ENCODE results near the gene PADI3.
"Not testable (repeated sequence)": the region's sequence is repeated elsewhere in the genome, so short reads cannot be mapped to it uniquely, and the experiment has no call there.

The PADI3 gene

GRCh38 chr1:17232759-17233661 is 15.9 kb upstream of the PADI3 start:
- Histone ChIP-seq H3K27ac (ENCODE audit: low read length) (no peak overlapping the region), H3K27me3 (ENCODE audit: low read depth, low read length) (no peaks in the 10 kb centered on the region), H3K36me3 (ENCODE audit: control insufficient read depth in 1 of 2, insufficient read depth in 2 of 2, low read length in 2 of 2) (no peaks in the 10 kb centered on the region), H3K9me3 (ENCODE audit: control insufficient read depth in 1 of 2, low read length in 2 of 2) (no peaks in the 10 kb centered on the region), H3K4me3 (ENCODE audit: low read depth in 1 of 2, low read length in 2 of 2) (no peak overlapping the region), H3K4me1 (ENCODE audit: control insufficient read depth in 1 of 2, insufficient read depth in 2 of 2, low read length in 2 of 2) (no peaks in the 10 kb centered on the region)

DNA sequence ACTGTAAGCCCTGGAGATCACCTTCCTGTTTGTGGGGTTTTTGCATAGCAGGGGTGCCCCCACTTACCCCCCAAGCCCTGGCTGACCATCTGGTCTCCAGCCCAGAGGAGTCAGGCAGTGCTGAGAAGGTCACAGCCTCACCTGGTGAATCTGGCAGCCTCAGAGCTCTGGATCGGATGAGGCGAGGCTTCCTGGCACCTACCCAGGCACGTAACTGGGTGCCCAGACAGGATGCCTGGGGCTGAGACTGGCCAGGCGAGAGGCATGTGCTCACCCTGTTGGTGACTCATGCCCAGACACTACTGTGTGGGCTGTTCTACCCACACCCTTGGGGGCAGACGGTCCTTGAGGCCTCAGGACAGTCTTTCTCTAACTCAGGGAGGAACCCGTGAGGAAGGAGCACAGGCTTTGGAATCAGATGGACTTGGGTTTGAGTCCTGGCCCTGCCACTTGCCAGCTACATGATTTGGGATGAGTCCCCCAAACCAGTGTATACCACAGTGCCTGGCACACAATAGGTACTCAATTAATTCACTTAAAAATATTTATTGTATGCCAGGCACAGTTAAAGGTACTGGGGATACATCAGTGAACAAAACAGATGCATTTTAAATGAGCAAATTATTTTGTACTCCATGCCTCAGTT is 15.1 kb upstream of the PADI3 start:
- Histone ChIP-seq H3K9me3 (ENCODE audit: control insufficient read depth in 1 of 2, low read length in 2 of 2) (no peaks in the 10 kb centered on the region), H3K27me3 (ENCODE audit: low read depth, low read length) (no peaks in the 10 kb centered on the region), H3K4me3 (ENCODE audit: low read depth in 1 of 2, low read length in 2 of 2) (no peak overlapping the region), H3K36me3 (ENCODE audit: control insufficient read depth in 1 of 2, insufficient read depth in 2 of 2, low read length in 2 of 2) (no peaks in the 10 kb centered on the region), H3K4me1 (ENCODE audit: control insufficient read depth in 1 of 2, insufficient read depth in 2 of 2, low read length in 2 of 2) (no peaks in the 10 kb centered on the region), H3K27ac (ENCODE audit: low read length) (no peak overlapping the region)

- no peaks in the 10 kb centered on the region for H3K9me3 ChIP-seq (ENCODE audit: control insufficient read depth in 1 of 2, low read length in 2 of 2)
- H3K27ac ChIP-seq (ENCODE audit: low read length), result no peak overlapping the region
- H3K4me1 ChIP-seq (ENCODE audit: control insufficient read depth in 1 of 2, insufficient read depth in 2 of 2, low read length in 2 of 2), result no peaks in the 10 kb centered on the region
- no peak overlapping the region for H3K4me3 ChIP-seq (ENCODE audit: low read depth in 1 of 2, low read length in 2 of 2)
- H3K27me3 ChIP-seq (ENCODE audit: low read depth, low read length), result no peaks in the 10 kb centered on the region
- no peaks in the 10 kb centered on the region for H3K36me3 ChIP-seq (ENCODE audit: control insufficient read depth in 1 of 2, insufficient read depth in 2 of 2, low read length in 2 of 2)
Measured at GRCh38 chr1:17234405-17234804, 14.5 kb upstream of the PADI3 start.

DNA sequence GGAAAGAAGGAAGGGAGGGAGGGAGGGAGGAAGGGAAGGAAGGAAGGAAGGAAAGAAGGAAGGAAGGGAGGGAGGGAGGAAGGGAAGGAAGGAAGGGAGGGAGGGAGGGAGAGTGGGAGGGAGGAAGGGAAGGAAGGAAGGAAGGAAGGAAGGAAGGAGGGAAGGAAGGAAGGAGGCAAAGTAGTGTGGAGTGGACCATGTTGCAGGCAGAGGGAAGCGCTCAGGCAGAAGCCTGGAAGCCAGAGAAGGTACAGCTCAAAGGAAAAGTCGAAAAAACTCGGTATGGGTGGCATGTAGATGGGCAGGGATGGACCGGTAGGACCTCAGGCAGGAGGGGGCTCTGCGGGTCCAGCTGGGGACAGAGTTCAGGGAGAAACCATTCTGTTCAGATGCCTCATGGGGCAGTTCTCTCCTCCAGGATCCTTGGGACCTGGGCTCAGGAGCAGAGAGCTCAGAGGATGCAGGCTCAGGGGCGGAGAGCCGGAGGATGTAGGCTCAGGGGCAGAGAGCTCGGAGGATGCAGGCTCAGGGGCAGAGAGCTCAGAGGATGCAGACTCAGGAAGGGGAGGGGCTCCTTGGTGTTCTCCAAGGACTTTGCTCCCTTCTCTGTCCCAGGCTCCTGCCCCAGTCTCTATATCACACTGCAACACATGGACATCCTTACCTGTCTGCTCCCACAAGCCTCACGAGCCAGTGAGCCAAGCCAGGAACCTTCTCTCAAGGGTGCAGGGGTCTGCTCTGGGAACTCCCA is 13.6 kb upstream of the PADI3 start:
- H3K27me3 ChIP-seq (ENCODE audit: low read depth, low read length), result no peaks in the 10 kb centered on the region
- no peaks in the 10 kb centered on the region for H3K4me1 ChIP-seq (ENCODE audit: control insufficient read depth in 1 of 2, insufficient read depth in 2 of 2, low read length in 2 of 2)
- H3K4me3 ChIP-seq (ENCODE audit: low read depth in 1 of 2, low read length in 2 of 2), result no peak overlapping the region
- no peaks in the 10 kb centered on the region for H3K9me3 ChIP-seq (ENCODE audit: control insufficient read depth in 1 of 2, low read length in 2 of 2)
- H3K36me3 ChIP-seq (ENCODE audit: control insufficient read depth in 1 of 2, insufficient read depth in 2 of 2, low read length in 2 of 2), result no peaks in the 10 kb centered on the region
- H3K27ac ChIP-seq (ENCODE audit: low read length), result no peak overlapping the region

- Histone ChIP-seq H3K9me3 (ENCODE audit: control insufficient read depth in 1 of 2, low read length in 2 of 2) (no peaks in the 10 kb centered on the region), H3K4me3 (ENCODE audit: low read depth in 1 of 2, low read length in 2 of 2) (no peak overlapping the region), H3K36me3 (ENCODE audit: control insufficient read depth in 1 of 2, insufficient read depth in 2 of 2, low read length in 2 of 2) (no peaks in the 10 kb centered on the region), H3K27me3 (ENCODE audit: low read depth, low read length) (no peaks in the 10 kb centered on the region), H3K4me1 (ENCODE audit: control insufficient read depth in 1 of 2, insufficient read depth in 2 of 2, low read length in 2 of 2) (no peaks in the 10 kb centered on the region), H3K27ac (ENCODE audit: low read length) (no peak overlapping the region)
Measured at GRCh38 chr1:17236779-17237560, 11.9 kb upstream of the PADI3 start.

GRCh38 chr1:17237561-17237903 is 11.4 kb upstream of the PADI3 start:
- H3K36me3 ChIP-seq (ENCODE audit: control insufficient read depth in 1 of 2, insufficient read depth in 2 of 2, low read length in 2 of 2), result no peaks in the 10 kb centered on the region
- no peak overlapping the region for H3K27ac ChIP-seq (ENCODE audit: low read length)
- no peaks in the 10 kb centered on the region for H3K27me3 ChIP-seq (ENCODE audit: low read depth, low read length)
- H3K4me3 ChIP-seq (ENCODE audit: low read depth in 1 of 2, low read length in 2 of 2), result no peak overlapping the region
- no peaks in the 10 kb centered on the region for H3K4me1 ChIP-seq (ENCODE audit: control insufficient read depth in 1 of 2, insufficient read depth in 2 of 2, low read length in 2 of 2)
- H3K9me3 ChIP-seq (ENCODE audit: control insufficient read depth in 1 of 2, low read length in 2 of 2), result no peaks in the 10 kb centered on the region

DNA sequence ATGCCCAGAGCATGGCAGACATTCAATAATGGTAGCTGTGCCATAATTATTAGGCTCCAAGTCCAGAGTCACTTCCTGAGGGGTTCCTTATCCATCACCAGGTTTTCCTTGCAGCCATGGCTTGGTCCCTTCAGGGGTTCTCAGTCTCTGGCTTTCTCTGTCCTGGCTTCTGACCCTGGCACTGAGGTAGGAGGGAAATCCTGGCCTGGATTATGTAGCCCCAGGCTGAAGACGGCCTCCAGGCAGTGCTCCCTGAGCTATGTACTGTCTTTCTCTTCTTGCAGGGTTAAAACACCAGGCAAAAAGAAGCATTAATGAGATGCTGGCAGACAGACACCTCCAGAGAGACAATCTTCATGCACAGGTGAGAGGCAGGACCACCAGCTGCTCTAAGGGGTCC is 9.5 kb upstream of the PADI3 start:
- Histone ChIP-seq H3K27ac (ENCODE audit: low read length) (no peak overlapping the region), H3K27me3 (ENCODE audit: low read depth, low read length) (no peaks in the 10 kb centered on the region), H3K36me3 (ENCODE audit: control insufficient read depth in 1 of 2, insufficient read depth in 2 of 2, low read length in 2 of 2) (no peaks in the 10 kb centered on the region), H3K9me3 (ENCODE audit: control insufficient read depth in 1 of 2, low read length in 2 of 2) (no peaks in the 10 kb centered on the region), H3K4me3 (ENCODE audit: low read depth in 1 of 2, low read length in 2 of 2) (no peak overlapping the region), H3K4me1 (ENCODE audit: control insufficient read depth in 1 of 2, insufficient read depth in 2 of 2, low read length in 2 of 2) (no peaks in the 10 kb centered on the region)

DNA sequence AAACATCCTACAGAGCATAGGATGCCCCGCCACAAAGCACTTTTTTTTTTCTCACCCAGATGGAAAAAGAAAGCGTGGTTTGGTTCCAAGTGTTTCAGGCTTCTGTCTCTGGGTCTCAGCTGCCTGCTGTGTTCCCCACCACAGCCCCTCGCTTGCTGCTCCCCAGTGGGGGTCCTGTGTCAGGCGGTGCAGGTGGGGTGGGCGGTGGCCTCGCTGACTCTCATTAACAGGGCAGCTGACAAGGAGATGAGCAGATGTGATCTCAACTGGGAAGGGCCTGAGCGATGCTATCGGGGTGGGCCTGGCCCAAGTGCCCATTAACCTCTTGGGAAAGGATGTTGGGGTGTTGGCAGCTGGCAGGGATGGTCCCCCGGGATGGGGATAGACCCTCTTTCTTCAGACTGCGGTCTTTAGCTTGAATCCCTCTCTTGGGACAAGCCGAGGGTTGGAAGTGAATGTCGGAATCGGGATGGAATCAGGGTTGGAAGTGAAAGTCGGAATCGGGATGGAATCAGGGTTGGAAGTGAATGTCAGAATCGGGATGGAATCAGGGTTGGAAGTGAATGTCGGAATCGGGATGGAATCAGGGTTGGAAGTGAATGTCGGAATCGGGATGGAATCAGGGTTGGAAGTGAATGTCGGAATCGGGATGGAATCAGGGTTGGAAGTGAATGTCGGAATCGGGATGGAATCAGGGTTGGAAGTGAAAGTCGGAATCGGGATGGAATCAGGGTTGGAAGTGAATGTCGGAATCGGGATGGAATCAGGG is 7.7 kb upstream of the PADI3 start:
- not testable (repeated sequence) for H3K27me3 ChIP-seq (ENCODE audit: low read depth, low read length); H3K36me3 ChIP-seq (ENCODE audit: control insufficient read depth in 1 of 2, insufficient read depth in 2 of 2, low read length in 2 of 2); H3K27ac ChIP-seq (ENCODE audit: low read length); H3K9me3 ChIP-seq (ENCODE audit: control insufficient read depth in 1 of 2, low read length in 2 of 2); H3K4me1 ChIP-seq (ENCODE audit: control insufficient read depth in 1 of 2, insufficient read depth in 2 of 2, low read length in 2 of 2); H3K4me3 ChIP-seq (ENCODE audit: low read depth in 1 of 2, low read length in 2 of 2)

DNA sequence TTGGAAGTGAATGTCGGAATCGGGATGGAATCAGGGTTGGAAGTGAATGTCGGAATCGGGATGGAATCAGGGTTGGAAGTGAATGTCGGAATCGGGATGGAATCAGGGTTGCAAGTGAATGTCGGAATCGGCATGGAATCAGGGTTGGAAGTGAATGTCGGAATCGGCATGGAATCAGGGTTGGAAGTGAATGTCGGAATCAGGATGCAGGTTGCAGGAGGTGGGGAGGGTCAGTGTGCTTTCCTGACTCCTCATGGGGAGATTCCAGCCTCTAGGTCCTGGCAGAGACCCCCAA is 7.2 kb upstream of the PADI3 start:
- H3K27ac ChIP-seq (ENCODE audit: low read length); H3K36me3 ChIP-seq (ENCODE audit: control insufficient read depth in 1 of 2, insufficient read depth in 2 of 2, low read length in 2 of 2); H3K4me3 ChIP-seq (ENCODE audit: low read depth in 1 of 2, low read length in 2 of 2); H3K9me3 ChIP-seq (ENCODE audit: control insufficient read depth in 1 of 2, low read length in 2 of 2); H3K4me1 ChIP-seq (ENCODE audit: control insufficient read depth in 1 of 2, insufficient read depth in 2 of 2, low read length in 2 of 2); H3K27me3 ChIP-seq (ENCODE audit: low read depth, low read length): not testable (repeated sequence)

- no peaks in the 10 kb centered on the region for H3K27me3 ChIP-seq (ENCODE audit: low read depth, low read length)
- H3K36me3 ChIP-seq (ENCODE audit: control insufficient read depth in 1 of 2, insufficient read depth in 2 of 2, low read length in 2 of 2), result no peaks in the 10 kb centered on the region
- no peak overlapping the region for H3K27ac ChIP-seq (ENCODE audit: low read length)
- H3K9me3 ChIP-seq (ENCODE audit: control insufficient read depth in 1 of 2, low read length in 2 of 2), result no peaks in the 10 kb centered on the region
- no peak overlapping the region for H3K4me3 ChIP-seq (ENCODE audit: low read depth in 1 of 2, low read length in 2 of 2)
- no peaks in the 10 kb centered on the region for H3K4me1 ChIP-seq (ENCODE audit: control insufficient read depth in 1 of 2, insufficient read depth in 2 of 2, low read length in 2 of 2)
Measured at GRCh38 chr1:17243274-17243673, 5.6 kb upstream of the PADI3 start.

Data from muscle layer of duodenum (tissue), 2 donors.